Endometrial microvascular endothelial cells (primary cell): ENCODE results near the gene HMOX2. TPM values are rescaled to one million over a fixed set of nuclear protein-coding genes. Genes with fewer than 3 reads are reported as not detected.

Source experiments
- in situ Hi-C: cut with HindIII; loops from 2 replicates; pipeline ENCODE4 v1.10.0; 2017; ENCODE audit warnings: low sequenced_read_pairs, low pct_unique_long_range_greater_than_20kb; ENCODE audit errors: inconsistent ontology term
- total RNA-seq: library from RNA; depleted of rRNA; stranded (reverse); fragments of >200 nt; gene quantifications from one replicate; pipeline ENCODE4 v1.2.3, GENCODE V29; 2015; ENCODE audit errors: inconsistent ontology term

HMOX2 gene
- total RNA-seq, 1 donor from 2014 or later, result 103 TPM

GRCh38 chr16:4495766-4496165 lies 19.6 kb downstream of the HMOX2 start:
- in situ Hi-C loops, result no loop called here

DNA sequence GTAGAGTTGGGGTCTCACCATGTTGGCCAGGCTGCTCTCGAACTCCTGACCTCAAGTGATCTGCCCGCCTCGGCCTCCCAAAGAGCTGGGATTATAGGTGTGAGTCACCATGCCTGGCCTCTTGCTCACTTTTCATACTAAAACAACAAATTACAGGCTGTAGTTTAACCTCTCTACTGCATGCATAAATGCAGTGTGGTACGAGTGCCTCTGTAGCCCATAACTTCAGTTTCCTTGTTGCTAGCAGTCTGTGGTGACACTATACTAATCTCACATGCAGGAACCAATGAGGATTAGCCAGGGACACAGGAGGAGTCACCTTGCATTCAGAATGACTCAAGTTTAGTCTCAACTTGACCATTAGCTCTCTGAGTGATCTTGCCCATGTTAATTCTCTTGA lies 20.1 kb downstream of the HMOX2 start:
- in situ Hi-C loops, result no loop called here

DNA sequence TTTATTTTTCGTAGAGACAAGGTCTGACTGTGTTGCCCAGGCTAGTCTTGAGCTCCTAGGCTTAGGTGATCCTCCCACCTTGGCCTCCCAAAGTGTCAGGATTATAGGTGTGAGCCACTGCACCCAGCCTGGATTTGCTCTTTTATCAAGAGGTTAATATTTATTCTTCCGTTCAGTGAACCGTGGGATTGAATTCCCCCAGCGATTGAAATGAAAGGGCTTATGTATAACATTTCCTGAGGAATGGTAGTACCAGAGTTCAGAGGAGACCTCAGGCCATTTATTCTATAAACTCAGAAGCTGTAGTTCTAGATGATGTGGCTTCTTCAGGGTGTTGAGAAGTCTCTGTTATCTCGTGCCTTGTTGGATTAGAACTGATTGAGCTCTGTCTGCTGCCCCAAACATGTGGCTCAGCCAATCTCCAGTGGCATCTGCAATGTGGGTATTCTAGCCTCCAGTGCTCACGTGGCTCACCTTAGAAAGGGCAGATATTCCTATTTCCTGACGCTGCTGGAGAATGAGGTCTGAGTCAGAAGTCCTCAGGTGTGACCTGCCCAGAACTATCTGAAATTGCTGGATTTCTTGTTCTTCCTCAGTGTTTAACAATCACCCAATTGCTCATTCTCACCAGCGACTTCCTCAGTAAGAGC lies 22.5 kb downstream of the HMOX2 start:
- in situ Hi-C loops, result no loop called here

DNA sequence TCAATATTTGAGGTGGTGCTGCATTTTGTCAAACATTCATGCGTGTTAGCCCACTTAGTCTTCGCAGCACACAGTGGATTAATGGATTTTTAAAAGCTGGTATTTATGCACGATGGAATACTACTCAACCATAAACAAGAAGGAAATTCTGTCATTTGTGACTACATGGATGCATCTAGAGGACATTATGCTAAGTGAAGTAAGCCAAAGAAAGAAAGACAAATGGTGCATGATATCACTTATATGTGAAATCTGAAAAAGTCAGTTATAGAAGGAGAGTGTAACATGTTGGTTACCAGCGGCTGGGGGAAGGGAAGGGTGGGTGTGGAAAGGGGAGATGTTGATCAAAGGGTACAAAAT lies 23.0 kb downstream of the HMOX2 start:
- in situ Hi-C loops, result no loop called here

GRCh38 chr16:4500272-4500671 lies 24.1 kb downstream of the HMOX2 start:
- in situ Hi-C loops, result loop anchor here (10.0 kb wide), 1 partner anchor 45 kb away; no protein-coding TSS in a partner anchor

- in situ Hi-C loops, result loop anchor here (10.0 kb wide), 1 partner anchor 46 kb away; no protein-coding TSS in a partner anchor
These were observed 24.9 kb downstream of the HMOX2 start for GRCh38 chr16:4501071-4501478.

DNA sequence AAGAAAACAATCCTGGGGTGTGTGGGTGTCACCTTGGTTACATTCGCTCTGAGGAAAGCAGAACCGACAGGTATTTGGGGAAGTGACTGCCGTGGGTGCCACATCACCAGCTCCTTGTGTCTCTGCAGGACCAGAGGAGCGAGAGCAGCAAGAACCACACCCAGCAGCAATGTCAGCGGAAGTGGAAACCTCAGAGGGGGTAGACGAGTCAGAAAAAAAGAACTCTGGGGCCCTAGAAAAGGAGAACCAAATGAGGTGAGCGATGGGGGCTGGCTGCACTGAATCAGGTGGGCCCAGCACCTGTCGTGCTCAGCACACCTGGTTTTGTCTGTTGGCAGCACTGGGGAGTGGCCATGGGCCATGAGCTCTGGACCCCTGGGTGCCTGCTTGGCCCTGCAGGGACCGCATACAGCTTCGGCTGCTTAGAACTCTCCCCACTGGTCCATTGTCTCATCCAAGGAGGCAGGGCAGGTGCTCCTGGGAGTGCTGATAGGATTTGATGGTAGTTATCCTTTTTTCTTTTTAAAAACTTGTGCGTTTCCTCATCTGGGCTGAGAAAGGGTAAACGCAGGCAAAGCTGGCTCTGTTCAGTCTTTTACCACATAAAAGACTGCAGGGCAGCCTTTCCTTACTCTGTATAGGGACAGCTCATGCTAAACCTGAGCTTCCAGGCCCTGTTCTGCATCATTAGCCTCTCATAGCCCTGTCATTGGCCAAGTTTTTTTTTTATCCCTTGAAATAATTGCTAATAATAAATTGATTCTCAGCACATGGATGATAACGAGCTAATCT lies 29.4 kb downstream of the HMOX2 start:
- in situ Hi-C loops, result loop anchor here (10.0 kb wide), 1 partner anchor 51 kb away; no protein-coding TSS in a partner anchor

- in situ Hi-C loops, result loop anchor here (10.0 kb wide), 1 partner anchor 52 kb away; no protein-coding TSS in a partner anchor
These were observed 30.3 kb downstream of the HMOX2 start for GRCh38 chr16:4506450-4506849.

DNA sequence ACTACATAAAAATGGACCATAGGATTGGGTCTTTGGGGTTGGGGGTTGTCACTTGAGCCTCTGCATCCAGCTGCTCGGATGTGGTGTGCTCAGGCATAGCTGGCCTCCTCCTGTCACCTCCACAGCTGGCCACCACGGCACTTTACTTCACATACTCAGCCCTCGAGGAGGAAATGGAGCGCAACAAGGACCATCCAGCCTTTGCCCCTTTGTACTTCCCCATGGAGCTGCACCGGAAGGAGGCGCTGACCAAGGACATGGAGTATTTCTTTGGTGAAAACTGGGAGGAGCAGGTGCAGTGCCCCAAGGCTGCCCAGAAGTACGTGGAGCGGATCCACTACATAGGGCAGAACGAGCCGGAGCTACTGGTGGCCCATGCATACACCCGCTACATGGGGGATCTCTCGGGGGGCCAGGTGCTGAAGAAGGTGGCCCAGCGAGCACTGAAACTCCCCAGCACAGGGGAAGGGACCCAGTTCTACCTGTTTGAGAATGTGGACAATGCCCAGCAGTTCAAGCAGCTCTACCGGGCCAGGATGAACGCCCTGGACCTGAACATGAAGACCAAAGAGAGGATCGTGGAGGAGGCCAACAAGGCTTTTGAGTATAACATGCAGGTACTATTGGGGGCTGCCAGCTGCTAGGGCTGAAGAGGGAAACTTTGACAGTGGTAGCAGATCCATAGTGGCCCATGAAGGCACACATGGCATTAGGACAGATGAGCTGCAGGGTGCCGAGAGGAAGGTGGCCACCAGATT lies 31.6 kb downstream of the HMOX2 start:
- in situ Hi-C loops, result loop anchor here (10.0 kb wide), 1 partner anchor 53 kb away; no protein-coding TSS in a partner anchor

DNA sequence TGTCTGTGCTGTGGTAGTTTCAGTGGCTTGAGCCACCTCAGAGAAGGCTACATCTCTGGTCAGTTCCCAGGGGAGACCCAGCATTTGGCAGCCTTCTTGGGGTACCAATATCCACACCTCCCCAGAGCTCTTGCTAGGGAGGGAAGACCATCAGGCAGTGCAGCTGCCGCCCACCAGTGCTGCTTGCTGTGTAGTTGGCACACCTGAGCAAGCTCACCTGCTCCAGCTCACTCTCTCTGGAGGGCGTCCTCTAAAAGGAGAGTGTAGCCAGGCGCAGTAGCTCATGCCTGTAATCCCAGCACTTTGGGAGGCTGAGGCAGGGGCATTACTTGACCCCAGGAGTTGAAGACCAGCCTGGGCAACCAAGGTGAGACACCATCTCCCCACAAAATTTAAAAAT lies 32.6 kb downstream of the HMOX2 start:
- in situ Hi-C loops, result loop anchor here (10.0 kb wide), 1 partner anchor 54 kb away; no protein-coding TSS in a partner anchor

DNA sequence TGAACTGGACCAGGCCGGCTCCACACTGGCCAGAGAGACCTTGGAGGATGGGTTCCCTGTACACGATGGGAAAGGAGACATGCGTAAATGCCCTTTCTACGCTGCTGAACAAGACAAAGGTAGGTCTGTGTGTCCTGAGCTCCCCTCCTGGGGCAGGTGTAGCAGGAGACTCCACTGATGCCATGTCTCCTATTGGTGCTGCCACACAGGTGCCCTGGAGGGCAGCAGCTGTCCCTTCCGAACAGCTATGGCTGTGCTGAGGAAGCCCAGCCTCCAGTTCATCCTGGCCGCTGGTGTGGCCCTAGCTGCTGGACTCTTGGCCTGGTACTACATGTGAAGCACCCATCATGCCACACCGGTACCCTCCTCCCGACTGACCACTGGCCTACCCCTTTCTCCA lies 33.2 kb downstream of the HMOX2 start:
- in situ Hi-C loops, result loop anchor here (10.0 kb wide), 1 partner anchor 55 kb away; no protein-coding TSS in a partner anchor

GRCh38 chr16:4510131-4510530 lies 33.9 kb downstream of the HMOX2 start:
- in situ Hi-C loops, result no loop called here

- in situ Hi-C loops, result no loop called here
These were observed 34.7 kb downstream of the HMOX2 start for GRCh38 chr16:4510747-4511426.

DNA sequence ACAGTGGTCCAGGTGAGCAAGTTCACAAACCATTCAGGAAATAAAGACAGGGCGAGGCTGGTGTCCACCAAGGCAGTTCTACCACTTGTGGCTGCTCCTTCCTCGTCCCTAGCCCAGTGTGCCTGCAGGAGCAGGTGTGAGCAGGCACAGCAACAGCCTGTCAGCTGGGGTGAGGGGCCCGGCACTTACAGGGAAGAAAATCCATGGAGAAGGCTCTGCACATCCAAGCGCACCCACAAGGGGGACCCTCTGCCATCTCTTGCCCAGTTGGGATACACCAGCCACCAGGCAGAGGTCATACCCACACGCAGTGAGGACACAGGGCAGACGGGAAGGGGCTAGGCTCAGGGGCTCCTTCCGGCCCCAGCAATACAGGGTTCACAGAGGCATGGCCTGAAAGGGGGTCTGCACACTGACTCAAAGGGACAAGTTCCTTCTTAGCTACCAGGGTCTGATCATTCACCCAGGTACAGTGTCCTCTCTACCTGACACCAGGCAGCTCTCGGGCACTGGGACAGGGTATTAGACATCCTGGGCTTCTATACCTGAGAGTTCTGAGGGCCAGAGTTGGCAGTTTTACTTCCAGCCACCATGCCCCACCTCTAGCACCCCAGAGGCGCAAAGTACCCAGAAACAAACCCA lies 35.4 kb downstream of the HMOX2 start:
- in situ Hi-C loops, result no loop called here

DNA sequence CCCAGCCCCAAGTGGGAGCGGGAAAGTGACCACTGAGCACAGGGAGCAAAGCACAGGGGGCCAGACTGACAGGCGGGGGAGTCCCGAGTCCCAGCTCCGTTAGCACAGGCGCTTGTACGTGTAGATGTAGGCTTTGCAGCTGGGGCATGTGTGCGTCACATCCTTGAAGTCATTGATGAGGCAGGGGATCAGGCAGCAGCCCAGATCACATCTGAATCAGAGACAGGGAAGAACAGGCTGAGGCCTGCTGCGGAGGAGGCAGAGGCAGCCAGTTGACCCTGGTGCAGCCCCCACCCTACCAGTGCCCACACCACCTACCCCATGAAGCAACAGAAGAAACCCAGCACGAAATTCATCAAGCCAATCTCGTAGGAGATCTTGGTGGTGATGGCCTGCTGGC lies 36.3 kb downstream of the HMOX2 start:
- in situ Hi-C loops, result no loop called here

GRCh38 chr16:4513086-4513860 lies 37.1 kb downstream of the HMOX2 start:
- in situ Hi-C loops, result no loop called here

DNA sequence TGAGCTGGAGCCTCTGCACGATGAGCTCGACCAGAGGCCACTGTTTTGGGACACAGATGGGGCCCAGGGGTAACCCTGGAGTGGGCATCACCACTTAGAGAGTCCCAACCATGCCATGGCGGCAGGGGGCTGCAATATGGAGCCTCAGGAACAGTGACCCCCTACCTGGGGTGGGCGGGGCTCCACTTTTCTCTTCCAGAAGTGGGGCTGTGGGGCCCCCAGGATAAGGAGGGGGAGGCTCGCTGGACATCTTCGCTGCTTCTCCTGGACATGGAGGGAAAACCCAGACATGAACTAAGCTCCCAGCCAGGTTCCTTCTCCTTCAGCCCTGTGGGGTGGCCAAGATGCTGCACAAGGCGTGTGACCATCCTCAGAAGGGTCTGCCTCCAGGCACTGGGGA lies 37.7 kb downstream of the HMOX2 start:
- in situ Hi-C loops, result no loop called here

DNA sequence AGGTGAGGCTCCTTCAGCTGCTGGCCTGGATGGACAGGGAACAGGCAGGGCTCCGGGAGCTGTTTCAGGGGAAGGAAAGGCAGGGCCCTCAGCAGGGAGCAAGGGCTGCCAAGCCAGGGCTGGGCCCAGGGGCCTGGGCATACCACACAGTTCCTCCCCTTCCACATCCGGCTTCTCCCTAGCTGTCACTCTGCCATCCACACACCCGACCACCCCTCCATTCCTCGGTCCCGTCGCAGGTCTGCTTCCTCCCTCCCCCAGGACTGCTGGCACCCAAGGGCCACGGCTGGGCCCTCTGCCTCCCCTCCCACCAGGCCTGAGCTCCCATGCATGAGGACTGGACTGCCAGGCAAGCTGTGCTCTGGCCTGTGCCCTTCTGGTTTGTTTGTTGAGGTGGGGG lies 38.4 kb downstream of the HMOX2 start:
- in situ Hi-C loops, result no loop called here
